Neural crest cell (in vitro differentiated cells): ENCODE results near the gene MVK. TPM values are rescaled to one million over a fixed set of nuclear protein-coding genes. Genes with fewer than 3 reads are reported as not detected.

ENCODE experiments used
- DNase-seq: peaks from one replicate; pipeline ENCODE4 v3.0.0; 2021; ENCODE audit warnings: low read depth, mixed read lengths, low spot score
- H3K27ac Mint-ChIP-seq: one replicate; pipeline ENCODE4 v1.8.0; 2021; ENCODE audit warnings: mild to moderate bottlenecking, mixed read lengths; ENCODE audit not compliant: unreplicated experiment
- H3K27me3 Mint-ChIP-seq: 2 replicates; pipeline ENCODE4 v1.8.0; 2021; ENCODE audit warnings: low read depth, mild to moderate bottlenecking, mixed read lengths
- H3K36me3 Mint-ChIP-seq: 2 replicates; pipeline ENCODE4 v1.8.0; 2021; ENCODE audit warnings: low read depth, mild to moderate bottlenecking, mixed read lengths
- H3K4me1 Mint-ChIP-seq: 2 replicates; pipeline ENCODE4 v1.8.0; 2021; ENCODE audit warnings: mixed read lengths
- H3K4me3 Mint-ChIP-seq: one replicate; pipeline ENCODE4 v1.8.0; 2021; ENCODE audit warnings: mild to moderate bottlenecking, mixed read lengths
- H3K9me3 Mint-ChIP-seq: 2 replicates; pipeline ENCODE4 v1.8.0; 2021; ENCODE audit warnings: mixed read lengths
- total RNA-seq: library from RNA; stranded (reverse); gene quantifications from 2 replicates; pipeline ENCODE4 v1.2.1, GENCODE V29; 2021
- TF ChIP-seq, protein P1 (sequence below): fragments of 200-600 bp; sonication (generic); conservative IDR thresholded peaks from 2 replicates; pipeline ENCODE4 v1.5.0; 2021; ENCODE audit warnings: antibody characterized with exemption, mild to moderate bottlenecking

The MVK gene
- total RNA-seq, 1 donor from 2014 or later = 59.3 TPM

DNA sequence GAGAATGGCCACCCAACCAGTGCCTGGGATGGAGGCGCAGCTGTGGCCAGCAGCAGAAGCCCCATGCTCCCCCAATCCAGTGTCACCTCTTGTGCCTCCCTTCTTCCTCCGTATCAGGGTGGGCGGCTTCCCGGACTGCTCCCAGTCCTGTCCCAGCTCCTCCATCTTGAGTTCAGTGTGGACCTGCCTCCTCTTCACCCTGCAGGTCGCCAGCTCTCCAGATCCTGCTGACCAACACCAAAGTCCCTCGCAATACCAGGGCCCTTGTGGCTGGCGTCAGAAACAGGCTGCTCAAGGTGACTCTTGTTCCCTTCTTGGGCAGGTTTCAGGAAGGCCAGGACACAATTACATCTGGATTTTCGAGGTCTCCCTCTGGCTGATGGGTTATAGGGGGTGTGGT, 17.0 kb downstream of the MVK start:
- Mint-ChIP-seq H3K4me3 (no peak overlapping the region), H3K36me3 (peaks cover 9% of the 10 kb centered on the region), H3K9me3 (no peaks in the 10 kb centered on the region), H3K27me3 (no peaks in the 10 kb centered on the region), H3K27ac (peak overlapping the region; percentile 96), H3K4me1 (peaks cover 17% of the 10 kb centered on the region)
- no peak for DNase-seq
- TF ChIP-seq, protein P1, sequence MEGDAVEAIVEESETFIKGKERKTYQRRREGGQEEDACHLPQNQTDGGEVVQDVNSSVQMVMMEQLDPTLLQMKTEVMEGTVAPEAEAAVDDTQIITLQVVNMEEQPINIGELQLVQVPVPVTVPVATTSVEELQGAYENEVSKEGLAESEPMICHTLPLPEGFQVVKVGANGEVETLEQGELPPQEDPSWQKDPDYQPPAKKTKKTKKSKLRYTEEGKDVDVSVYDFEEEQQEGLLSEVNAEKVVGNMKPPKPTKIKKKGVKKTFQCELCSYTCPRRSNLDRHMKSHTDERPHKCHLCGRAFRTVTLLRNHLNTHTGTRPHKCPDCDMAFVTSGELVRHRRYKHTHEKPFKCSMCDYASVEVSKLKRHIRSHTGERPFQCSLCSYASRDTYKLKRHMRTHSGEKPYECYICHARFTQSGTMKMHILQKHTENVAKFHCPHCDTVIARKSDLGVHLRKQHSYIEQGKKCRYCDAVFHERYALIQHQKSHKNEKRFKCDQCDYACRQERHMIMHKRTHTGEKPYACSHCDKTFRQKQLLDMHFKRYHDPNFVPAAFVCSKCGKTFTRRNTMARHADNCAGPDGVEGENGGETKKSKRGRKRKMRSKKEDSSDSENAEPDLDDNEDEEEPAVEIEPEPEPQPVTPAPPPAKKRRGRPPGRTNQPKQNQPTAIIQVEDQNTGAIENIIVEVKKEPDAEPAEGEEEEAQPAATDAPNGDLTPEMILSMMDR = no peak

DNA sequence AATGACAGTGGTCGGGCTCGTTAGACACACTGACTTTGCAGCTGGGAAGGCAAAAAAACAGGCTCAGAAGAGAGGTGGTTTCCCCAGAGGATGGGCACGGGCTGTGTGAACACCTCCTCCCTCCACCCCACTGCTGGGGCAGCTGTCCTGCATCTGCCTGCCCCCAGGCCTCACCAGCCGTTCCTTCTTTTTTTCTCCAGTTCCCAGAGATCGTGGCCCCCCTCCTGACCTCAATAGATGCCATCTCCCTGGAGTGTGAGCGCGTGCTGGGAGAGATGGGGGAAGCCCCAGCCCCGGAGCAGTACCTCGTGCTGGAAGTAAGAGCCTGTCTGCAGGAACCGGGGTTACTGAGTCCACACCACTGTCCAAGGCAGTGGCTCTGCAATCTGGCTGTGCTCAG, 17.4 kb downstream of the MVK start:
- H3K36me3 Mint-ChIP-seq = peaks cover 11% of the 10 kb centered on the region
- no peak for DNase-seq
- no peaks in the 10 kb centered on the region for H3K27me3 Mint-ChIP-seq

GRCh38 chr12:109592195-109592904, 18.8 kb downstream of the MVK start:
- no peak for DNase-seq
- TF ChIP-seq, protein P1 = no peak

More for the DNA sequence above, 17.4 kb downstream of the MVK start:
- Mint-ChIP-seq H3K4me1 (peaks cover 17% of the 10 kb centered on the region), H3K27ac (no peak overlapping the region), H3K4me3 (no peak overlapping the region), H3K9me3 (no peaks in the 10 kb centered on the region)
- TF ChIP-seq, protein P1 = no peak

DNA sequence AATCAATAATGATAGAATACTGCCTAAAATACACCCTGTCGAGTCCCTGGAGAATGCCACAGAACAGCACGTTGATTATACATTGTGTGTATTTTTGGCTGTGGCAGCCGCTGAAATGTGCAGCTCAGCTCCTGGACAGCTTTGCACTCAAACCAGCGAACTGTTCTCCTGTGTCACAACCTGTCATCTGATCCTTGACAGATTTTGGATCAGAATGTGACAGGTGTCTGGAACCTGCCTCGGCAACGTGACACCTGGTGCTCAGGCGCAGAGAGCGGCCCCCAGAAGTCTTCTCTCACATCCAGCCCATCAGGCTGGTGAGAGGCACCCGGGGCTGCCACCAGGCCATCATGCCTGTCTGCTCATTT, 19.3 kb downstream of the MVK start:
- no peak for DNase-seq
- H3K27me3 Mint-ChIP-seq = no peaks in the 10 kb centered on the region
- TF ChIP-seq, protein P1 = no peak
- no peak overlapping the region for H3K4me3 Mint-ChIP-seq
- no peaks in the 10 kb centered on the region for H3K9me3 Mint-ChIP-seq
- H3K36me3 Mint-ChIP-seq = peaks cover 11% of the 10 kb centered on the region
- H3K27ac Mint-ChIP-seq = no peak overlapping the region
- H3K4me1 Mint-ChIP-seq = peaks cover 13% of the 10 kb centered on the region

More at GRCh38 chr12:109592195-109592904, 18.8 kb downstream of the MVK start:
- Mint-ChIP-seq H3K4me3 (no peak overlapping the region), H3K36me3 (peaks cover 11% of the 10 kb centered on the region), H3K9me3 (no peaks in the 10 kb centered on the region), H3K4me1 (peaks cover 9% of the 10 kb centered on the region), H3K27me3 (no peaks in the 10 kb centered on the region), H3K27ac (no peak overlapping the region)

GRCh38 chr12:109594556-109595317, 21.1 kb downstream of the MVK start:
- DNase-seq = no peak
- no peaks in the 10 kb centered on the region for H3K27me3 Mint-ChIP-seq
- H3K9me3 Mint-ChIP-seq = no peaks in the 10 kb centered on the region
- H3K4me3 Mint-ChIP-seq = no peak overlapping the region
- TF ChIP-seq, protein P1 = no peak
- peaks cover 14% of the 10 kb centered on the region for H3K4me1 Mint-ChIP-seq
- peaks cover 6% of the 10 kb centered on the region for H3K36me3 Mint-ChIP-seq
- no peak overlapping the region for H3K27ac Mint-ChIP-seq
